ENCODE results near the gene ACSL3. TPM values are rescaled to one million over a fixed set of nuclear protein-coding genes. Genes with fewer than 3 reads are reported as not detected.

The ACSL3 gene
- total RNA-seq, 1 experiment from 2014 or later = 85.2 TPM

DNA sequence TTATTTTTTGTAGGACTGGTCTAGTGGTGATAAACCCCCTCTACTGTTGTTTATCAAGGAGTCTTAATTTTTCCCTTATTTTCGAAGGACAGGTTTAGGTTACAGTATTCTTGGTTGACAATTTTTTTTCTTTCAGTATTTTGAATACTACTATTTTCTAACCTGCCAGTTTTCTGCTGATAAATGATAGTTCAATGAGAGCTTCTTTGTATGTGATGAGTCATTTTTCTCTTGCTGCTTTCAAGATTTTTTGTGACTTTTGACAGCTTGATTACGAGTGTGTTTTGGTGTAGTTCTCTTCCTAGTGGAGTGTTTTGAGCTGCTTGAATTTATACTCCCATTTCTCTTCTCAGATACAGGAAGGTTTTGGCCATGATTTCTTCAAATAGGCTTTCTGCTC is 77.5 kb downstream of the ACSL3 start:
- TF ChIP-seq, protein P1, sequence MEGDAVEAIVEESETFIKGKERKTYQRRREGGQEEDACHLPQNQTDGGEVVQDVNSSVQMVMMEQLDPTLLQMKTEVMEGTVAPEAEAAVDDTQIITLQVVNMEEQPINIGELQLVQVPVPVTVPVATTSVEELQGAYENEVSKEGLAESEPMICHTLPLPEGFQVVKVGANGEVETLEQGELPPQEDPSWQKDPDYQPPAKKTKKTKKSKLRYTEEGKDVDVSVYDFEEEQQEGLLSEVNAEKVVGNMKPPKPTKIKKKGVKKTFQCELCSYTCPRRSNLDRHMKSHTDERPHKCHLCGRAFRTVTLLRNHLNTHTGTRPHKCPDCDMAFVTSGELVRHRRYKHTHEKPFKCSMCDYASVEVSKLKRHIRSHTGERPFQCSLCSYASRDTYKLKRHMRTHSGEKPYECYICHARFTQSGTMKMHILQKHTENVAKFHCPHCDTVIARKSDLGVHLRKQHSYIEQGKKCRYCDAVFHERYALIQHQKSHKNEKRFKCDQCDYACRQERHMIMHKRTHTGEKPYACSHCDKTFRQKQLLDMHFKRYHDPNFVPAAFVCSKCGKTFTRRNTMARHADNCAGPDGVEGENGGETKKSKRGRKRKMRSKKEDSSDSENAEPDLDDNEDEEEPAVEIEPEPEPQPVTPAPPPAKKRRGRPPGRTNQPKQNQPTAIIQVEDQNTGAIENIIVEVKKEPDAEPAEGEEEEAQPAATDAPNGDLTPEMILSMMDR (IDR thresholded peaks at IDR 0.05) = no peak
- TF ChIP-seq, protein P2, sequence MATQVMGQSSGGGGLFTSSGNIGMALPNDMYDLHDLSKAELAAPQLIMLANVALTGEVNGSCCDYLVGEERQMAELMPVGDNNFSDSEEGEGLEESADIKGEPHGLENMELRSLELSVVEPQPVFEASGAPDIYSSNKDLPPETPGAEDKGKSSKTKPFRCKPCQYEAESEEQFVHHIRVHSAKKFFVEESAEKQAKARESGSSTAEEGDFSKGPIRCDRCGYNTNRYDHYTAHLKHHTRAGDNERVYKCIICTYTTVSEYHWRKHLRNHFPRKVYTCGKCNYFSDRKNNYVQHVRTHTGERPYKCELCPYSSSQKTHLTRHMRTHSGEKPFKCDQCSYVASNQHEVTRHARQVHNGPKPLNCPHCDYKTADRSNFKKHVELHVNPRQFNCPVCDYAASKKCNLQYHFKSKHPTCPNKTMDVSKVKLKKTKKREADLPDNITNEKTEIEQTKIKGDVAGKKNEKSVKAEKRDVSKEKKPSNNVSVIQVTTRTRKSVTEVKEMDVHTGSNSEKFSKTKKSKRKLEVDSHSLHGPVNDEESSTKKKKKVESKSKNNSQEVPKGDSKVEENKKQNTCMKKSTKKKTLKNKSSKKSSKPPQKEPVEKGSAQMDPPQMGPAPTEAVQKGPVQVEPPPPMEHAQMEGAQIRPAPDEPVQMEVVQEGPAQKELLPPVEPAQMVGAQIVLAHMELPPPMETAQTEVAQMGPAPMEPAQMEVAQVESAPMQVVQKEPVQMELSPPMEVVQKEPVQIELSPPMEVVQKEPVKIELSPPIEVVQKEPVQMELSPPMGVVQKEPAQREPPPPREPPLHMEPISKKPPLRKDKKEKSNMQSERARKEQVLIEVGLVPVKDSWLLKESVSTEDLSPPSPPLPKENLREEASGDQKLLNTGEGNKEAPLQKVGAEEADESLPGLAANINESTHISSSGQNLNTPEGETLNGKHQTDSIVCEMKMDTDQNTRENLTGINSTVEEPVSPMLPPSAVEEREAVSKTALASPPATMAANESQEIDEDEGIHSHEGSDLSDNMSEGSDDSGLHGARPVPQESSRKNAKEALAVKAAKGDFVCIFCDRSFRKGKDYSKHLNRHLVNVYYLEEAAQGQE (IDR thresholded peaks at IDR 0.05; ENCODE audit: insufficient read depth in 1 of 2, low read depth in 2 of 2, low read length in 1 of 2) = no peak
- no peak for TF ChIP-seq SIN3A (IDR thresholded peaks at IDR 0.05; ENCODE audit: borderline replicate concordance, insufficient read depth, low read depth, low read length)
- no peak for TF ChIP-seq POLR2AphosphoS5 (IDR thresholded peaks at IDR 0.05; ENCODE audit: low read depth, low read length)
- TF ChIP-seq TCF7L2 (IDR thresholded peaks at IDR 0.05; ENCODE audit: low read depth, low read length) = no peak
- intact Hi-C loops (cut with micrococcal nuclease; ENCODE audit: unreplicated experiment) (loop anchor here (10.0 kb wide), 1 partner anchor 244 kb away; no protein-coding TSS in a partner anchor), in situ Hi-C loops (cut with HindIII; ENCODE audit: low pct_unique_long_range_greater_than_20kb, low sequenced_read_pairs) (no loop called here)
- no peak for DNase-seq (ENCODE audit: low read depth, low spot score)
- H3K4me1 ChIP-seq (ENCODE audit: control insufficient read depth, insufficient read depth, low read length) = no peaks in the 10 kb centered on the region
- ChIA-PET CTCF (interaction anchor here (1.2 kb wide), 1 partner anchor 229 kb away, joined by 5 read pairs; no protein-coding TSS in a partner anchor), POLR2A (no interaction called here)
- H3K27ac ChIP-seq (ENCODE audit: low read length) = no peak overlapping the region
- BruUV-seq (replicated peaks) = no TSS peak
- H3K27me3 ChIP-seq (ENCODE audit: control insufficient read depth, insufficient read depth, low read length) = no peaks in the 10 kb centered on the region
- no peaks in the 10 kb centered on the region; the same call in 1 of the 2 replicates for H3K9me3 ChIP-seq (ENCODE audit: control insufficient read depth, insufficient read depth, low read depth, low read length)
- no peak for ATAC-seq
- peaks cover 21% of the 10 kb centered on the region for H3K36me3 ChIP-seq (ENCODE audit: control insufficient read depth, insufficient read depth, low read length)
- H3K4me3 ChIP-seq (ENCODE audit: low read depth in 2 of 2, low read length in 2 of 2) = no peak overlapping the region

DNA sequence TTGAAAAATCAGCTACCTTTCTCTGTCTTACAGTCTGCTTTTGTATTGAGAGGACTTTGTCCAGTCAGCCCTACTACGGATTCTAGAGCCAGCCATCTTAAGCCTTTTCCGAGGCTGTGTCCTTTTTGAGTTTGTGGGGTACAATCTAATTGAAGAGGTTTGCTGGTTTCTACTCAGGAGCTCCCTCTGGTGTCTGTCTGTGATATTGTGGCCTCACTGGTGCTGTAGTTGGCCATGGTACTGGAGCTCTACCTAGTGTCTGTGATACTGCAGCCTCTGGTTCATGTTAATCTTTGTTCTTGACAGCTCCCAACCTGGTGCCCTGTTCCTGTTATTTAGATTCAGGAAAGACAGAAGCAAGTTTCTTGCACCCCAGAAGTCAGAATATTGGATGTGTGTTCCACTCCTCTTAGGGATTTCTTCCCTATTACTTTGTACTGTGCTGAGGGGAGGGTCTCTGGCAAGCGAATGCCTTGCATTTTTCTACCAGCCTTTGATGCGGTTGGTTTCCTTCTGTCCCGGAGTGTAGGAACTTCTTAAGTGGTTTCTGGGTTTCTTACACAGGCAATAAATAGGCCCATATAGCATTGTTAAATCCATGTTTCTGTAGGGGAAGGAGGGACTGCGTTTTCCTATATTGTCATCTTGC is 78.5 kb downstream of the ACSL3 start:
- ChIA-PET CTCF (interaction anchor here (1.1 to 1.5 kb wide), 3 partner anchors 14 to 232 kb away, joined by 5 read pairs; no protein-coding TSS in a partner anchor), POLR2A (no interaction called here)
- Histone ChIP-seq H3K27me3 (ENCODE audit: control insufficient read depth, insufficient read depth, low read length) (no peaks in the 10 kb centered on the region), H3K27ac (ENCODE audit: low read length) (no peak overlapping the region), H3K4me3 (ENCODE audit: low read depth in 2 of 2, low read length in 2 of 2) (no peak overlapping the region), H3K9me3 (ENCODE audit: control insufficient read depth, insufficient read depth, low read depth, low read length) (no peaks in the 10 kb centered on the region; the same call in 1 of the 2 replicates), H3K4me1 (ENCODE audit: control insufficient read depth, insufficient read depth, low read length) (no peaks in the 10 kb centered on the region), H3K36me3 (ENCODE audit: control insufficient read depth, insufficient read depth, low read length) (peaks cover 12% of the 10 kb centered on the region; the same call in 1 of the 2 replicates)
- ATAC-seq (peak; percentile 97), DNase-seq (ENCODE audit: low read depth, low spot score) (peak; percentile 60)
- no peak for TF ChIP-seq POLR2AphosphoS5 (IDR thresholded peaks at IDR 0.05; ENCODE audit: low read depth, low read length)
- TF ChIP-seq, protein P2 (IDR thresholded peaks at IDR 0.05; ENCODE audit: insufficient read depth in 1 of 2, low read depth in 2 of 2, low read length in 1 of 2) = peak; percentile 58 to 77; a peak in 3 of 4 replicates
- TF ChIP-seq, protein P1 (IDR thresholded peaks at IDR 0.05) = peak; percentile 93
- in situ Hi-C loops (cut with HindIII; ENCODE audit: low pct_unique_long_range_greater_than_20kb, low sequenced_read_pairs) = no loop called here
- intact Hi-C loops (cut with micrococcal nuclease; ENCODE audit: unreplicated experiment) = loop anchor here (1.0 to 10.0 kb wide), 2 partner anchors 231 to 245 kb away; no protein-coding TSS in a partner anchor
- BruUV-seq (replicated peaks) = no TSS peak

Data from Panc1 (cell line).